Esophagus squamous epithelium (tissue), 4 donors: Measurements from ENCODE around the gene FBXW7.

ENCODE experiments used
- POLR2A ChIP-seq, 4 donors: fragments of 450-650 bp; IDR thresholded peaks; one replicate each; pipeline ENCODE4 v1.6.1; 2017; ENCODE audit warnings: antibody characterized with exemption in 4 of 4, mild to moderate bottlenecking in 4 of 4, moderate library complexity in 3 of 4
- TF ChIP-seq, protein P1 (sequence below), 6 experiments: fragments of 450-650 bp in 4 of 6; fragments of 200-600 bp in 2 of 6; sonication (generic) in 2 of 6; IDR thresholded peaks; one replicate each; pipeline ENCODE4 v1.5.1; 2016 to 2019; ENCODE audit warnings: antibody characterized with exemption in 6 of 6, mild to moderate bottlenecking in 4 of 6, moderate library complexity in 4 of 6

DNA sequence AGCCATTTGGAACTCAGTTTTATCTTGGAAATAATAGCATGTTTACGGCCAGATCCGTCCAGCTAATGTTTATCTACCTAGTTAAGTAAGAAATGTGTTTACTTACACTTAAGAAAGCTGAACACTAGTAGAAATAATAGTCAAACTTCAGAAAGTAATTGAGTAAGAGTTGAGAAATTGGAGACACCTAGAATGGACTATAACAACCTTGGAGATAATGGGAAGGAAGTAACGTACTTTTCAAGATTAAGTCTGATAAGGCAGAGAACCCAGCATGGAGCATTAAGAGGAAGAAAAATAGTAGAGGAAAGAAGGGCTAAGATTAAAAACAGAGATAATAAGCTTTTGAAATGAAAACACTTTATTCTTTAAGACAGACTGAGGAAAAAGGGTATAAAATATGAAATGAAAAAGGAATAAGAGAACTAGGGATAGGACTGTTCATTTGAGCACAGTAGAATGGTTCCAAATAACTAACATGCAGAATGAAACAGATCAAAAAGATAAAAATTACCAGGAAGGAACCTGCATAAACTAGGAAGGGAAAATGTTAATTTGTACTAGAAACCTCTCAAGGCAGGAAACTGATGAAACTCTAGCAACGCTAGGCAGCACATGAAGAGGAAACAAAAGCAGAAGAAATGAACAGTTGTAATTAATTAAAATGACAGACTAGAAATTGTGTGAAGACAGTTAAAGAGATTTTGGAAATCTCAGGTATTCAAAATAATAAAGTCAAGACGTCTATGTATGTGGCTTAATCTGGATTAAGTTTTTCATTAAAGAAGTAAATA is 71.7 kb downstream of the FBXW7 start:
- no peak for TF ChIP-seq POLR2A (IDR thresholded peaks at IDR 0.05)
- TF ChIP-seq, protein P1, sequence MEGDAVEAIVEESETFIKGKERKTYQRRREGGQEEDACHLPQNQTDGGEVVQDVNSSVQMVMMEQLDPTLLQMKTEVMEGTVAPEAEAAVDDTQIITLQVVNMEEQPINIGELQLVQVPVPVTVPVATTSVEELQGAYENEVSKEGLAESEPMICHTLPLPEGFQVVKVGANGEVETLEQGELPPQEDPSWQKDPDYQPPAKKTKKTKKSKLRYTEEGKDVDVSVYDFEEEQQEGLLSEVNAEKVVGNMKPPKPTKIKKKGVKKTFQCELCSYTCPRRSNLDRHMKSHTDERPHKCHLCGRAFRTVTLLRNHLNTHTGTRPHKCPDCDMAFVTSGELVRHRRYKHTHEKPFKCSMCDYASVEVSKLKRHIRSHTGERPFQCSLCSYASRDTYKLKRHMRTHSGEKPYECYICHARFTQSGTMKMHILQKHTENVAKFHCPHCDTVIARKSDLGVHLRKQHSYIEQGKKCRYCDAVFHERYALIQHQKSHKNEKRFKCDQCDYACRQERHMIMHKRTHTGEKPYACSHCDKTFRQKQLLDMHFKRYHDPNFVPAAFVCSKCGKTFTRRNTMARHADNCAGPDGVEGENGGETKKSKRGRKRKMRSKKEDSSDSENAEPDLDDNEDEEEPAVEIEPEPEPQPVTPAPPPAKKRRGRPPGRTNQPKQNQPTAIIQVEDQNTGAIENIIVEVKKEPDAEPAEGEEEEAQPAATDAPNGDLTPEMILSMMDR (IDR thresholded peaks at IDR 0.05), result no peak
